ENCODE measurements around the gene MLLT3. TPM values are rescaled to one million over a fixed set of nuclear protein-coding genes. Genes with fewer than 3 reads are reported as not detected.

The MLLT3 gene
- total and polyA plus RNA-seq, 4 donors: 22.0 to 42.3 (median 31.1) TPM

Small RNAs within 50 kb of the gene (small RNA-seq; reads per million reads assigned to genes)
- gene MIR4473 (ENCODE audit: low replicate concordance) (0.45 reads per million, percentile 51 among the genes with 10 or more reads in this experiment), gene MIR4474 (ENCODE audit: low replicate concordance) (0.08 reads per million), gene RNU4-26P (ENCODE audit: low replicate concordance) (not detected)

Other genes with a start within 250 kb of the MLLT3 start
- 100 to 1,000 TPM in 1 of 2 donors, 10 to 100 TPM in 1; 63.4 to 189 TPM for gene FOCAD, start 61.8 kb upstream of the MLLT3 start, total RNA-seq
- 10 to 100 TPM; 32.3 to 42.5 TPM for gene FOCAD, start 61.8 kb upstream of the MLLT3 start, polyA plus RNA-seq (ENCODE audit: insufficient read length in 2 of 2)

Measured in spinal cord (tissue), 4 donors.